ENCODE results near the gene BMPR2.

BMPR2 gene

GRCh38 chr2:202588647-202589581, 212.8 kb downstream of the BMPR2 start:
- TF ChIP-seq GATA3 (IDR thresholded peaks at IDR 0.05; ENCODE audit: low read depth, low read length) (no peak), GATA2 (IDR thresholded peaks at IDR 0.05; ENCODE audit: low read depth, low read length) (no peak)

GRCh38 chr2:202589582-202589949, 213.4 kb downstream of the BMPR2 start:
- TF ChIP-seq GATA2 (IDR thresholded peaks at IDR 0.05; ENCODE audit: low read depth, low read length) (no peak), GATA3 (IDR thresholded peaks at IDR 0.05; ENCODE audit: low read depth, low read length) (no peak)

DNA sequence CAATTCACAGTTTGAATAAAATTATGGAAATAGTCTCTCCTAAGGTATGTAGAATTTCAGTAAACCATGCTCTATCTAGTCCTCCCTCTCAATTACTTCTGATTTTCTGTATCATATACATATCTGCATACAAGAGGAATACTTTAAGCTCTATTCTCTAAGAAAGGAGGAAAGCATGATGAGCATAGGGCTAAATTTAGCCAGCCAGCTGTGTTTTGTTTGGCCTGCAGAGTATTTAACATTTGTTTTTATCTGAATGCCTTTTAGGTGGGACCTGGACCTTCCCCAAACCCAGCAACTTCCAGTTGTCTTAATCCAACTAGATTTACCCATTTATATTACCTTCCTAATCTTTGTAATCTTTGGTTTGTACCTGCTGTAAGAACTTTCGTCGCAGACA, 216.4 kb downstream of the BMPR2 start:
- no peak for TF ChIP-seq GATA2 (IDR thresholded peaks at IDR 0.05; ENCODE audit: low read depth, low read length)
- TF ChIP-seq GATA3 (IDR thresholded peaks at IDR 0.05; ENCODE audit: low read depth, low read length): no peak

DNA sequence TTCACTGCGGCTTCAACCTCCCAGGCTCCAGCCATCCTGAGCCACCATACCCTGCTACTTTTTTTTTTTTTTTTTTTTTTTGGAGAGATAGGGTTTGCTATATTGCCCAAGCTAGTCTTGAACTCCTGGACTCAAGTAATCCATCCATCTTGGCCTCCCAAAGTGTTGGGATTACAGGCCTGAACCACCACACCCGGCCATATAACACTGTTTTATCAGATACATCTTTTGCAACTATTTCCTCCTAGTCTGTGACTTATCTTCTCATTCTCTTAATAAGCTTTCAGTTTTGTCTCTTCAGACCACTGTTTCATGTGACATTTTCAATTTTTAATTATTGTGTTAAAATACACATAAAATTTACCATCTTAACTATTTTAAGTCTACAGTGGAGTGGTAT, 223.0 kb downstream of the BMPR2 start:
- no peak for TF ChIP-seq GATA2 (IDR thresholded peaks at IDR 0.05; ENCODE audit: low read depth, low read length)
- no peak for TF ChIP-seq GATA3 (IDR thresholded peaks at IDR 0.05; ENCODE audit: low read depth, low read length)

GRCh38 chr2:202599911-202600310, 223.8 kb downstream of the BMPR2 start:
- no peak for TF ChIP-seq GATA3 (IDR thresholded peaks at IDR 0.05; ENCODE audit: low read depth, low read length)
- TF ChIP-seq GATA2 (IDR thresholded peaks at IDR 0.05; ENCODE audit: low read depth, low read length): no peak

DNA sequence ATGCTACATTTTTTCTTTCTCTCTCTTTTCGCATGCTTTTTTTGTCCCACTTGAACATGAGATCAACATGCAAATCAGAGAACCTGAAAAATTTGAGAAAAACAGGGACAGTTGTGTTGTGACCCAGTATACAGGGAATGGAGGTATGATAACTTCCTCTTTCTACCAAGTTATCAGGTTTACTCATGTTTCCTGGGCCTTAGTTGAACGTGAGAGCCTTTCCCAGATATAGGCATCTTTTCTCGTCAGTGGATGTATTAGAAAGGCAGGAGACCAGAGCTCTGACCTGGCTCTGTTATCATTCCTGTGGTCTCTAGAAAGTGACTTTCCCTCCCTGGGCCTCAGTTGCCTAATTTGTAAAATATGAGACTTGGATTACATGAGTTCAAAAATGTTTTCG, 228.6 kb downstream of the BMPR2 start:
- no peak for TF ChIP-seq GATA2 (IDR thresholded peaks at IDR 0.05; ENCODE audit: low read depth, low read length)
- no peak for TF ChIP-seq GATA3 (IDR thresholded peaks at IDR 0.05; ENCODE audit: low read depth, low read length)

- TF ChIP-seq GATA2 (IDR thresholded peaks at IDR 0.05; ENCODE audit: low read depth, low read length): no peak
- no peak for TF ChIP-seq GATA3 (IDR thresholded peaks at IDR 0.05; ENCODE audit: low read depth, low read length)
These were observed 229.0 kb downstream of the BMPR2 start for GRCh38 chr2:202605174-202605573.

DNA sequence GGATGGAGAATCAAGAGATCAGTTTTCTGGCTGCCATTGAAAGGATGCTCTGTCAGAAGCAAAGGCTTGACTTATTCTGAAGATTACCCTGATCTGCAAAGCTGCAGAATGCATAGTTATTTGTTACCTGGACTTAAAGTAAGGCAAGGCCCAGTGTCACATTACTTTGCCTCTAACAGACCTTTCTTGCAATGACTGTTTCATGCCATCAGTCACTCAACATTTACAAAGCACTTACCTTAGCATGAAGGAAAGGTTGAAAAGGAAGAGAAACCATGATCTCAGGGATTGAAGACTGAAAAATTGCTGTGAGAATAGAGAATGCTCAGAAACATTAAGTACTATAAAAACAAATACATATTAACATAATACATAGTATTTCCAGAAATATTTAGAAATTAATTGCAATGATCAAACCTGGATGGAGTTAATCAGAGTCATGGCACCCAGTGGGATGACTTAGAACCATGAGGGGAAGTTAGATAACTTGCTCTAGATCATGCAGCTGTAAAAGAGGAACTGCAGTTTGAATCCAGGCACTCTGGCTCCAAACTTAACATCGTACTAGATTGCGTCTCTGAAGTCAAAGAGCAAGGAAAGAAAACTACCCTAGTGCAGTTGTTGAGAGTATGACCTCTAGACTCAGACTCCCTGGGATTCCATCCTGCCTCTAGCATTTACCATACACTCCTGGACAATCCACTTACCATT, 232.2 kb downstream of the BMPR2 start:
- TF ChIP-seq GATA3 (IDR thresholded peaks at IDR 0.05; ENCODE audit: low read depth, low read length): no peak
- TF ChIP-seq GATA2 (IDR thresholded peaks at IDR 0.05; ENCODE audit: low read depth, low read length): no peak

- TF ChIP-seq GATA3 (IDR thresholded peaks at IDR 0.05; ENCODE audit: low read depth, low read length) (no peak), GATA2 (IDR thresholded peaks at IDR 0.05; ENCODE audit: low read depth, low read length) (no peak)
These were observed 233.4 kb downstream of the BMPR2 start for GRCh38 chr2:202609381-202610145.

- TF ChIP-seq GATA2 (IDR thresholded peaks at IDR 0.05; ENCODE audit: low read depth, low read length) (no peak), GATA3 (IDR thresholded peaks at IDR 0.05; ENCODE audit: low read depth, low read length) (no peak)
These were observed 234.3 kb downstream of the BMPR2 start for GRCh38 chr2:202610380-202610779.

DNA sequence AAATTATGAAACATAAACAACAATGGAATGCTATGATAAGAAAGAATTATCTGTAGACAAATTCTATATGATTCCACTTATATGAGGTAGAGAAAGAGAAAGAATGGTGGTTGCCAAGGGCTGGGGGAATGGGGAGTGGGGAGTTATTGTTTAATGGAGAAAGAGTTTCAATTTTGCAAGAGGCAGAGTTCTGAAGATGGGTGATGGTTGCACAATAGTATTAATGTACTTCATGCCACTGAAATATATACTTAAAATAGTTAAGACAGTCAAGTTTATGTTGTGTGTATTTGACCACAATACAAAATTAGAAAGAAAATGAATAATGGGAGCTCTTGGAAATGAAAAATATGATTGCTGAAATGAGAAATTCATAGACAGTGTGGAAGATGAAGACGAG, 236.0 kb downstream of the BMPR2 start:
- TF ChIP-seq GATA3 (IDR thresholded peaks at IDR 0.05; ENCODE audit: low read depth, low read length): no peak
- no peak for TF ChIP-seq GATA2 (IDR thresholded peaks at IDR 0.05; ENCODE audit: low read depth, low read length)

DNA sequence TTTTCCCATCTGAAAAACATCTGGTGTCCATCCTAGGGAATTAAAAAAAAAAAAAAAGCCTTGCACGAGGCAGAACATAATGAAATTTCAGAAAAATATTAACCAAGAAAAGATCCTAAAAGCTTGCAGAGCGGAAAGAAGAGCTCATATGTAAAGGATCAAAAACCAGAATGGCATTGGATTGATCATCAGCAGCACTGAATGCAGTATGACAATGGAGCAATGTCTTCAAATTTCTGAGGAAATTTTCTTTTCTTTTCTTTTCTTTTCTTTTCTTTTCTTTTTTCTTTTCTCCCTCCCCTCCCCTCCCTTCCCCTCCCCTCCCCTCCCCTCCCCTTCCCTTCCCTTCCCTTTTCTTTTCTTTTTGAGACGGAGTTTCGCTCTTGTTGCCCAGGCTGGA, 237.4 kb downstream of the BMPR2 start:
- TF ChIP-seq GATA3 (IDR thresholded peaks at IDR 0.05; ENCODE audit: low read depth, low read length) (no peak), GATA2 (IDR thresholded peaks at IDR 0.05; ENCODE audit: low read depth, low read length) (no peak)
